Measurements from ENCODE around the gene GABRP.
A peak's percentile ranks its signal among the peaks of the same experiment; 100 is the strongest.

DNA sequence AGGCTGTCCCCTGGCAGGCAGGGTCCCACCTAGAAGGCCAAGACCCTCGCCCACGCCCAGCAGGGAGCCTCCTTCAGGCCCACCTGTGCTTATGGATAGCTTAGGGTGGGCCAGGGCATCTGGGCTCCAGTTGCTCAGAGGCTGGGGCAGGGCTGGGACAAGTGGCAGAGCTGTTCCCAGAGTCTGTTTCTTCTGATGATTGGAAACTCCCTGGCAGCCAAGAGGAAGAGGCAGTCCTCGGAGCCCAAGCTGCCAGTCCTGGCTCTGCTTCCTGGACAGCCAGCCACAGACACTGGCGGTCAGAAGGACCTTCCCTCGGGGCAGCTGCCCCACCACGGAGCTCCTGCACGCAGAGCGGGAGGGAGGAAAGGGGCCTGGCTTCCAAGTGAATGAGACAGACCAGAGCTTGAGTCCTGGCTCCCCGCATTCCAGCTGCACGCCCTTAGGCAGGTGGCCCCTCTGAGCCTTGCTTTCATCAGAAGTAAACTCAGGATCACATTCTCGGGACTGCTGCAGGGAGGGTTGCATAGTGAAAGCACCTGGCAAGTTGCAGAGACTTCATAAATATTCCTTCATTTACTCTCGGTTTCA lies 37.9 kb upstream of the GABRP start:
- TF ChIP-seq POLR2A (IDR thresholded peaks at IDR 0.05) (peak; percentile 48), CTCF (IDR thresholded peaks at IDR 0.05) (no peak)

Data from prostate gland (tissue), 2 donors.